ENCODE measurements around the gene ADAMTS2.

Gene ADAMTS2

DNA sequence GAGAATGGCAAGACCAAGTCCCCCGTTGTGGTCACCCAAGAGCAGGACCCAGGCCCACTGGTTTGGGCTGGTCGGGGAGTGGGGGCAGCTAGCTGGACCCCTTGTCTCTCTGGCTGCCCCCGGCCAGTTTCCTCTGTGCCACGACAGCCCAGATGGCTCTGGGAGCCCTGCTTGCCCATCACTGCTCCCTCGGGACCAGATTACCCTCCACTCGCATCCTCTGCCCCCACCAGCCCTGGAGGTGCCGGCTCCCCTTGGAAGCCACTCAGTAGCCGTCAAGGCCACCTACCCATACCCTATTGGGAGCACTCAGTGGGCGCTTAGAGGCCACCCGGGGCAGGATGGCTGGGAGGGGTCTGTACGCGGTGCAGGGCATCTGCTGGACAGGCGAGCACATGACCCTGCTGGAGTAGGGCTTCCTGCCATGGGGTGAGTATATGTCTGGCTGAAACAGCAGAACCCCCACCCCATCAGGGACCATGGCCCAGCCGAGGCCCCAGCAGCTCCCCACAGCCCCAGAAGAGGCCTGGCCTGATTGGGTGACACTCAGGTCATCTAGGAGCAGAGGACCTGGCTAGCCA lies 215.1 kb downstream of the ADAMTS2 start:
- TF ChIP-seq, protein P1, sequence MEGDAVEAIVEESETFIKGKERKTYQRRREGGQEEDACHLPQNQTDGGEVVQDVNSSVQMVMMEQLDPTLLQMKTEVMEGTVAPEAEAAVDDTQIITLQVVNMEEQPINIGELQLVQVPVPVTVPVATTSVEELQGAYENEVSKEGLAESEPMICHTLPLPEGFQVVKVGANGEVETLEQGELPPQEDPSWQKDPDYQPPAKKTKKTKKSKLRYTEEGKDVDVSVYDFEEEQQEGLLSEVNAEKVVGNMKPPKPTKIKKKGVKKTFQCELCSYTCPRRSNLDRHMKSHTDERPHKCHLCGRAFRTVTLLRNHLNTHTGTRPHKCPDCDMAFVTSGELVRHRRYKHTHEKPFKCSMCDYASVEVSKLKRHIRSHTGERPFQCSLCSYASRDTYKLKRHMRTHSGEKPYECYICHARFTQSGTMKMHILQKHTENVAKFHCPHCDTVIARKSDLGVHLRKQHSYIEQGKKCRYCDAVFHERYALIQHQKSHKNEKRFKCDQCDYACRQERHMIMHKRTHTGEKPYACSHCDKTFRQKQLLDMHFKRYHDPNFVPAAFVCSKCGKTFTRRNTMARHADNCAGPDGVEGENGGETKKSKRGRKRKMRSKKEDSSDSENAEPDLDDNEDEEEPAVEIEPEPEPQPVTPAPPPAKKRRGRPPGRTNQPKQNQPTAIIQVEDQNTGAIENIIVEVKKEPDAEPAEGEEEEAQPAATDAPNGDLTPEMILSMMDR (IDR thresholded peaks at IDR 0.05), result no peak

DNA sequence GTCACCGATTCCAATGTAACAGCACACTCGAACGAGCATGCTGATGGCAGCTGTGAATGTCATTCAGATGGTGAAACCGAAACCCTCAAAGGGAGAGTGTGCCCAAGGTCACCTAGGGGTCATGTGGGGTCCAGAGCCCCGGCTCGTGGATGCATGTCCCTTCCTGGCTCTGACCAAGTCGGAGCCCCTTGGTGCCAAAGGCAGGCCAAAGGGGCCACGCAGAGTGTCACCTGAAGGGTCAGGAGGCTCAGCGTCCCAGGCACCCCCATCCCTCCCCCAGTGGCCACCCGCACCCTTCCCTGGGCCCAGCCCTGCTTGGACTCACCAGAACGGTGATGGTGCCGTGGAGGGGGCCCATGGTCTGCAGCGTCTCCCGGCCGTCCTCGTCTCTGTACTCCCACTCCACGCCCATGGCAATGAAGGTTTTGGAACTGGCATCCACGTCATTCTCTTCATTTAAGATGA lies 215.6 kb downstream of the ADAMTS2 start:
- TF ChIP-seq, protein P1 (IDR thresholded peaks at IDR 0.05), result no peak

DNA sequence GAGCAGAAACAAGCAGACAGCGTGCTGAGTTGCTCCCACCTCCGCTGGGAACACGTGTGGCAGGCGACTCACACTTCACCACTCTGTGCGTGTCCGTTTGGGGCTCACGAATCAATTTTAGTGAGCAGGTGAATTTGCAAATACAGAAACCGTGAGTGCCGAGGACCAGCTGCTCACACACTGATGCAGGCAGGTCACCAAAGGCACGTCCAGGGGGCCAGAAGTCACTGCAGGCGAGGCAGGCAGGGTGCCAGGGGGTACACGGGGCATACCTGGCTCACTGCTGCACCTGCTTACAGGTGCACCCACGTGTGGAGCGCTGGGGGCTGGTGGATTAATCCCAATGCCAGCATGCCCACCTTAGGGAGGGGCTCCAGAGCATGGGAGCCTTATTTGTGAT lies 216.3 kb downstream of the ADAMTS2 start:
- TF ChIP-seq, protein P1 (IDR thresholded peaks at IDR 0.05), result no peak

DNA sequence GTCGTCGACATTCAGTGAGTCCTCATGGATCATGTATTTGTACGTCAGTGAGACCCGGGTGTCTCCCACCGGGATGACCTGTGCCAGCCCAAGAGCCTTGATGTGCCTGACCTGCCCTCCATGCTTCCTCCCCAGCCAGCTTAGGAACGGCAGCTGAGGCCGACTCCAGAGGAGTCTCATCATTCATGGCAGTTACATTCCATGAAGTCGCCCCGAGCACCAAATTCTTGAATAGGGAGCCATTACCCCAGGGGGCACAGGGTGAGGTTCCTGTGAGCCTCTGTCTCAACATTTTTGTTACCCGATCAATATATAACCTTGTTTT lies 217.3 kb downstream of the ADAMTS2 start:
- TF ChIP-seq, protein P1 (IDR thresholded peaks at IDR 0.05), result no peak

DNA sequence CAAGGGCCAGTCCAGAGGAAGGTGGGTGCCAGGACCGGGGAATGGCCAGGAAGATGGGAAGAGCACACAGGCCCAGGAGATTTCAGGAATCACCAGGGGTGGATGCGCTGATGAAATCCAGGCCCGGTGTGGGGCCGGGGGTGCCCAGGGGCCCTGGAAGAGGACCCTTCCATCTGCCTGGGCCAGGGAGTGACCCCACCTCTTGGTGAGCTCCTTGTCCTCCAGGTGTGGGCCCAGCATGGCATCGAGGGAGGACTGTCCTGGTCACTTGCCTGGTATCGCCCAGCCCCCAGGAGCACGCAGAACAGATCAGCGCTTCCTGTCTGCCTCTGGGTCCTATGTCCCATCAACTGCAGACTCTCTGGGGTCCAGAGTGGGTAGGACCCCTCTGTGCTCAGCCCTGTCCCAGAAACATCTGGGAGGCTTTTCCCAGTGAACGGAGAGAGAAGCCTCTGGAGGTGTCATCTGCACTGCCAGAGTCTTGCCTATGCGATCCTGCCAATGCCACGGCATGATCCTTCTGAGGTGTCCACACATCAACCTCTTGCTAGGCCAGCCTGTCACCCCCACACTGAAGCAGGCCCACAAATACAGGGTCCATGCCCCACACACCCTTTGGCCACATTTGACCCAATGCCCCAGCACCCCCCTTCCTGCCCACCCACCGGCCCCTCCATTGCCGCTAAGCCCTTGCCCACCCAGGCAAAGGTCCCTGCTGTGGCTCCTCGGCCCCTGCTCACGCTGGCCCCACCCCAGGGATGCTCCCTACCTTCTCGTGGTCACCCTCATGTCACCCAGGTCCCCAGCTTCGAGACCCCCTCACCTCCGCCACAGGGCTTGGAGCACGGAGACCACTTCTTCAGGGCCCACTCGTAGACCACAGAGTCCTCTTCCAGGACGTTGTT lies 217.9 kb downstream of the ADAMTS2 start:
- TF ChIP-seq, protein P1 (IDR thresholded peaks at IDR 0.05), result no peak

DNA sequence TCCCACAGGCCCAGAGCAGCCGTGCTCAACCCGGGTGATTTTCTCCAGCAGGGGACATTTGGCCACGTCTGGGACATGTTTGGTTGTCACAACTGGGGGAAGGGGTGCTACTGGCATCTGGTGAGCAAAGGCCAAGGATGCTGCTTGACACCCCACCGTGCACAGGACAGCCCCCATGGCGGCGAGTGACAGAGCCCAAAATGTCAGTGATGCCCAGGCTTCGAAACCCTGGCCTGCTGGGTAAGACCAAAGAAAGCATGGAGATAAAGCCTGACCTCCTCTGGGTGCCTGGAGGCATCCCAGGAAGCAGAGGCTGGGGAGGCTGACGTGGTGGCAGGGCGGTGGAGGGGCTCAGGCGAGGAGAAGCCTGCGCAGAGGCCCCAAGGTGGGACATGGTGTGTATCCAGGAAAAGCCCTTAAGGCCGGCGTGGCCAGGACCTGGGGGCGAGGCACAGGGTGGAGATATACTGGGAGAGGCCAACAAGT lies 218.7 kb downstream of the ADAMTS2 start:
- TF ChIP-seq, protein P1 (IDR thresholded peaks at IDR 0.05), result no peak

DNA sequence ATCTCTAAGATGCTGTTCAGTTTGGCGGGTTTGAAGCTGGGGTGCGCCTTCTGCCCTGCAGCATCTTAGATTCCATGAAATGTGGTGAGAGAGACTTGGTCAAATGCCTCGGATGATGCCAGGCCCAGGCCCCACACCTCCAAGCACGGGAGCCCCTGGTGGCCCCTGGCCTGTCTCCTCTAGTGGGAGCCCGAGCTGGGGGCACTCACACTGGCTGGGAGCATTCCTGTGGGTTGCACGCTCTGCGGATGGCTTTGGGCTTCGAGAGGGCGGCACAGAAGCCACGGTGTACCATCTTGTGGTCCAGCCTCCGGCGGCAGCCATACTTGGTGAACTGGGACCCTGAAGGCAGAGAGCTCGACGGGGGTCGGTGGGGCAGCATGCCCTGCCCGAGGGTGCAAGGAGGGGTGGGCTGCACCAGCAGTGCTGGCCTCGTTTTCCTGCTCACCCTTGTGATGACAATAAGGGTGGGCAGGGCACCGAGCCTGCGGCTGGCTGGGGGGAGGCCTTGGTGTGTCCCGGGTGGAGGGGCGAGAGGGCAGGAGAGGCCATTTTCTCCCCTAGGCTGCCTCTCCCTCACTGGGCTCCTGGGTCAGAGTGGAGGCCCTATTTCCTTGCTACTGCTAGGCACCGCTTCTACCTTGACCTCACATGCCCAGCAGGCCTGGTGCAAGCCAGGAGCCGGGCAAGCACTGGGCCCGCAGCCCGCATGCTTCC lies 219.3 kb downstream of the ADAMTS2 start:
- TF ChIP-seq, protein P1 (IDR thresholded peaks at IDR 0.05), result no peak

All from LNCAP (cell line).